Measurements from ENCODE around the gene COMMD10.

The COMMD10 gene

GRCh38 chr5:116084871-116085715 lies at the start of gene COMMD10:
TSS of gene COMMD10 (plus strand) at chr5:116085025.
- Histone ChIP-seq H3K9me3 (ENCODE audit: insufficient read depth, low read length) (no peaks in the 10 kb centered on the region), H4K20me1 (ENCODE audit: low read depth, low read length) (no peaks in the 10 kb centered on the region), H3K27ac (ENCODE audit: low read depth, low read length) (peak within 1 kb of the TSS; percentile 74), H3K27me3 (ENCODE audit: low read length) (no peaks in the 10 kb centered on the region), H3K4me3 (ENCODE audit: insufficient read depth, low read length, poor library complexity, severe bottlenecking) (peak within 1 kb of the TSS; percentile 61), H3K36me3 (ENCODE audit: low read length) (no peaks in the 10 kb centered on the region), H3K9me2 (replicated peaks; ENCODE audit: insufficient read depth, low read length) (no peaks in the 10 kb centered on the region), H3F3A (ENCODE audit: insufficient read depth) (no peaks in the 10 kb centered on the region; the same call in 1 of the 2 replicates), H2AFZ (ENCODE audit: low read depth, low read length, severe bottlenecking) (peak within 1 kb of the TSS; percentile 17), H3K9ac (ENCODE audit: low read length) (peak within 1 kb of the TSS; percentile 61), H3K4me2 (ENCODE audit: low read depth, low read length, poor library complexity, severe bottlenecking) (peak within 1 kb of the TSS; percentile 88), H3K79me2 (ENCODE audit: insufficient read depth, low read length) (peaks cover 25% of the 10 kb centered on the region)
- TF ChIP-seq EZH2phosphoT487 (conservative IDR thresholded peaks at IDR 0.05; ENCODE audit: low read length) (no peak), CTCF (IDR thresholded peaks at IDR 0.05; ENCODE audit: insufficient read depth, low read length, poor library complexity, severe bottlenecking) (no peak)

- no peak for TF ChIP-seq CTCF (IDR thresholded peaks at IDR 0.05; ENCODE audit: insufficient read depth, low read length, poor library complexity, severe bottlenecking)
- TF ChIP-seq EZH2phosphoT487 (conservative IDR thresholded peaks at IDR 0.05; ENCODE audit: low read length): no peak
- no peak overlapping the region for H3K27ac ChIP-seq (ENCODE audit: low read depth, low read length)
- H4K20me1 ChIP-seq (ENCODE audit: low read depth, low read length): no peaks in the 10 kb centered on the region
- H3K4me2 ChIP-seq (ENCODE audit: low read depth, low read length, poor library complexity, severe bottlenecking): no peak overlapping the region
- H3K27me3 ChIP-seq (ENCODE audit: low read length): no peaks in the 10 kb centered on the region
- no peak overlapping the region for H3K4me3 ChIP-seq (ENCODE audit: insufficient read depth, low read length, poor library complexity, severe bottlenecking)
- no peak overlapping the region for H3K9ac ChIP-seq (ENCODE audit: low read length)
- H3F3A ChIP-seq (ENCODE audit: insufficient read depth): no peaks in the 10 kb centered on the region
- H2AFZ ChIP-seq (ENCODE audit: low read depth, low read length, severe bottlenecking): no peak overlapping the region
- H3K36me3 ChIP-seq (ENCODE audit: low read length): no peaks in the 10 kb centered on the region
- no peaks in the 10 kb centered on the region for H3K79me2 ChIP-seq (ENCODE audit: insufficient read depth, low read length)
- no peaks in the 10 kb centered on the region for H3K9me3 ChIP-seq (ENCODE audit: insufficient read depth, low read length)
- H3K9me2 ChIP-seq (replicated peaks; ENCODE audit: insufficient read depth, low read length): no peaks in the 10 kb centered on the region
Measured at GRCh38 chr5:116035123-116035522, 49.7 kb upstream of the COMMD10 start.

- Histone ChIP-seq H3K27ac (ENCODE audit: low read depth, low read length) (no peak overlapping the region), H2AFZ (ENCODE audit: low read depth, low read length, severe bottlenecking) (no peak overlapping the region), H3K4me2 (ENCODE audit: low read depth, low read length, poor library complexity, severe bottlenecking) (no peak overlapping the region), H3K36me3 (ENCODE audit: low read length) (no peaks in the 10 kb centered on the region), H3K9ac (ENCODE audit: low read length) (no peak overlapping the region), H3K27me3 (ENCODE audit: low read length) (no peaks in the 10 kb centered on the region), H3K4me3 (ENCODE audit: insufficient read depth, low read length, poor library complexity, severe bottlenecking) (no peak overlapping the region), H4K20me1 (ENCODE audit: low read depth, low read length) (no peaks in the 10 kb centered on the region), H3K9me3 (ENCODE audit: insufficient read depth, low read length) (no peaks in the 10 kb centered on the region), H3K79me2 (ENCODE audit: insufficient read depth, low read length) (no peaks in the 10 kb centered on the region), H3F3A (ENCODE audit: insufficient read depth) (no peaks in the 10 kb centered on the region), H3K9me2 (replicated peaks; ENCODE audit: insufficient read depth, low read length) (no peaks in the 10 kb centered on the region)
- TF ChIP-seq EZH2phosphoT487 (conservative IDR thresholded peaks at IDR 0.05; ENCODE audit: low read length) (no peak), CTCF (IDR thresholded peaks at IDR 0.05; ENCODE audit: insufficient read depth, low read length, poor library complexity, severe bottlenecking) (peak; percentile 37)
Measured at GRCh38 chr5:116037236-116037822, 47.5 kb upstream of the COMMD10 start.
